A549 treated with CORT108297 at 1 μM for 4 hours (cell line): ENCODE data around the gene OR1J1. TPM values are rescaled to one million over a fixed set of nuclear protein-coding genes. Genes with fewer than 3 reads are reported as not detected.

ENCODE experiments used
- total RNA-seq: library from RNA; stranded (reverse); fragments of 200-300 nt; extraction: Qiagen RNA extraction; gene quantifications from 5 replicates; pipeline ENCODE4 v1.2.3, GENCODE V29; 2022

OR1J1 gene
- total RNA-seq: not detected in 5 replicates

DNA sequence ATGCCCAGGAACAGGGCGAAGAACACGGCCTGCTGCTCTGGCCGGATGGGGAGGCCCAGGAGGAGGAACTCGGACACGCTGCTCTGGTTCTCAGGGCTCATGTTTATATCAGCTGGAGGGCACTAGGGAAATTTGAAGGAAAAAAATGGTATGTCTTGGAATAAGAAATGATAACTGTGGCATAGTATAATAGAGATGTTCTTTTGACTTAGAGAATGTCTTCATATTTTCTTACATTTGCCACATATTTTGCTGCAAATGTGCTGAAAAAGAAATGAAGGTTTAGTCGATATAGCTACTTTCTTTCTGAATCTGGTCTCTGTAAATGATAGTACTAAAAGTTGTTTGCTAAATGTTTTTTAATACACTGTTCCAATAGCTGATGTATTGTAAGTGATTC lies at the start of gene OR1J1:
OR1J1 (minus strand) TSS at position 101 of the 400 bp plus-strand sequence; CDS start at position 101, 0 bp downstream.

GRCh38 chr9:122527193-122527592 lies 49.5 kb upstream of the OR1J1 start, which contains the start of gene OR1N1:
Gene OR1N1 (minus strand): TSS chr9:122527293. CDS start chr9:122527293, 0 bp downstream.

DNA sequence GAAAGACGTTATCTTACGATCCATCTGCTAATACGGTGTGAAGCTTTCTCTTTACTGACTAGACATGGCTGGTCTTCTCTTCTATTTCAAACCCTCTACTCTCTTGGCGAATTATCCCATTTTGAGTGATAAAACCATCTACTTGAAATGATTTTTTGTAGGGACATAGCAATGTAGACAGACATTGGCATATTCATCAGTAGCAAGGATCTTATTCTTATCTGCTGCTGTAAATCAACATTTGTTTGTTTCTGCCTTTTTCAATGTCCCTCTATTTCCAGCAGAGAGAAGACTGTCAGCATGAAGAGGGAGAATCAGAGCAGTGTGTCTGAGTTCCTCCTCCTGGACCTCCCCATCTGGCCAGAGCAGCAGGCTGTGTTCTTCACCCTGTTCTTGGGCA lies 41.1 kb upstream of the OR1J1 start, which contains the start of gene OR1J4:
OR1J4 (plus strand) TSS at position 301 of the 400 bp plus-strand sequence; CDS start at position 301, 0 bp downstream.

DNA sequence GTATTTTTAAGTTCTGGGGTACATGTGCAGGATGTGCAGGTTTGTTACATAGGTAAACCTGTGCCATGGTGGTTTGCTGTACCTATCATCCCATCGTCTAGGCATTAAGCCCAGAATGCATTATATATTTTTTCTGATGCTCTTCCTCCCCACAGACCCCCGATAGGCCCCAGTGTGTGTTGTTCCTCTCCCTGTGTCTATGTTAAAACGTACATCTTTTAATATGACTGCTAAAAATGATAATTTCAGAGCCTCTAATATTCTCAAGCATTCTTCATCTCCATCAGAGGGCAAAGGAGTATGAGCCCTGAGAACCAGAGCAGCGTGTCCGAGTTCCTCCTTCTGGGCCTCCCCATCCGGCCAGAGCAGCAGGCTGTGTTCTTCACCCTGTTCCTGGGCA lies 32.8 kb upstream of the OR1J1 start, which contains the start of gene OR1J2:
OR1J2 (plus strand) TSS at position 301 of the 400 bp plus-strand sequence; CDS start at position 301, 0 bp downstream.

Other genes starting within 250 kb of the OR1J1 start
- gene LHX6, start 249.0 kb downstream of the OR1J1 start, total RNA-seq: 0.41 to 0.61 TPM (median 0.44 TPM) in 5 replicates
- 14.4 to 20.8 TPM (median 19.6 TPM) in 5 replicates for gene RBM18, start 213.1 kb downstream of the OR1J1 start, total RNA-seq
- 62.9 to 83.8 TPM (median 64.0 TPM) in 5 replicates for gene MRRF, start 213.0 kb downstream of the OR1J1 start, total RNA-seq
- 1.0 to 1.5 TPM (median 1.3 TPM) in 5 replicates for gene PTGS1, start 106.9 kb downstream of the OR1J1 start, total RNA-seq
- gene OR1J2, start 32.9 kb upstream of the OR1J1 start, total RNA-seq: not detected in 5 replicates
- gene OR1J4, start 41.2 kb upstream of the OR1J1 start, total RNA-seq: 0.10 to 0.13 TPM in 2 of 5 replicates, not detected in the others
- gene OR1N1, start 49.4 kb upstream of the OR1J1 start, total RNA-seq: not detected in 5 replicates
- not detected in 5 replicates for gene OR1N2, start 75.2 kb upstream of the OR1J1 start, total RNA-seq
- not detected in 5 replicates for gene OR1L8, start 105.5 kb upstream of the OR1J1 start, total RNA-seq
- 0.15 TPM in 1 of 5 replicates, not detected in the others for gene OR1Q1, start 136.8 kb upstream of the OR1J1 start, total RNA-seq
- gene OR1B1, start 179.7 kb upstream of the OR1J1 start, total RNA-seq: not detected in 5 replicates
- not detected in 5 replicates for gene OR1L1, start 183.8 kb upstream of the OR1J1 start, total RNA-seq
- gene OR1L3, start 197.2 kb upstream of the OR1J1 start, total RNA-seq: not detected in 5 replicates
- not detected in 5 replicates for gene OR1L4, start 246.1 kb upstream of the OR1J1 start, total RNA-seq